ENCODE results near the gene CSF2.

CSF2 gene

GRCh38 chr5:132054697-132055440 is 18.7 kb upstream of the CSF2 start:
- in situ Hi-C loops (cut with HindIII; ENCODE audit: low sequenced_read_pairs) = no loop called here

GRCh38 chr5:132055441-132055807 is 18.2 kb upstream of the CSF2 start:
- in situ Hi-C loops (cut with HindIII; ENCODE audit: low sequenced_read_pairs) = no loop called here

- in situ Hi-C loops (cut with HindIII; ENCODE audit: low sequenced_read_pairs) = no loop called here
Measured at GRCh38 chr5:132055808-132056609, 17.6 kb upstream of the CSF2 start.

- in situ Hi-C loops (cut with HindIII; ENCODE audit: low sequenced_read_pairs) = no loop called here
Measured at GRCh38 chr5:132056610-132057497, 16.7 kb upstream of the CSF2 start.

DNA sequence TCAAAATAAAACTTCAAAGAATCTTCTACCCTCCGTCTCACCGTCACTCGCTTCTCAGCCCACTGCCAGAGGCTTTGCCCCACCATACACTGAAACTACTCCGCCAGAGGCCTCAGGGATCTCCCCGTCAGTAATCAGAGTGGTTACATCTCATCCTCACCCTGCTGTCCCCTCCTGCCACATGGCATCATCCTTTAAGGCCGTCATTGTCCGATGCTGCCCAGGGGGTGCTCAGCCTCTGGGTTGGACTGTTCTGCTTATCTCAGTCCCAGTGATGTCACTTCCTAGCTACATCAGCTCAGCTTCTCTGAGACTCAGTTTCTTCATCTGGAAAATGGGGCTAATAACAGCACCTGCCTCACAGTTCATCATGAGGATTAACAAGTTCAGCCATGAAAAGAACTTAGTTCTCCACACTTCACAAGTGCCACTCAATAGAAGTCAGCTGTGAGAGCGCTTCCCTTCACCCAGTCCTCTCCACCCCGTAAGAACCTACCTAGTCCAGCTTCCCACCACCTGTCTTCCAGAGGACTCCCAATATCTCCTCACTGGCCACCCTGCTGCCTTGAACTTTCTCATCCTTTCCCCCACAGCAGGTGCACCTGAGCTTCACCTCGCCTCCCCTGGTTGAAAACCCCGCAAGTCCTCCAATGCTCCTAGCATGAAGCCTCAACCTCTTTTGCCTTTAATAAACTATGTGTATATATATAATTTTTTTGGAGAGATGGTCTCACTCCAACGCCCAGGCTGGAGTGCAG is 15.9 kb upstream of the CSF2 start:
- in situ Hi-C loops (cut with HindIII; ENCODE audit: low sequenced_read_pairs) = no loop called here

DNA sequence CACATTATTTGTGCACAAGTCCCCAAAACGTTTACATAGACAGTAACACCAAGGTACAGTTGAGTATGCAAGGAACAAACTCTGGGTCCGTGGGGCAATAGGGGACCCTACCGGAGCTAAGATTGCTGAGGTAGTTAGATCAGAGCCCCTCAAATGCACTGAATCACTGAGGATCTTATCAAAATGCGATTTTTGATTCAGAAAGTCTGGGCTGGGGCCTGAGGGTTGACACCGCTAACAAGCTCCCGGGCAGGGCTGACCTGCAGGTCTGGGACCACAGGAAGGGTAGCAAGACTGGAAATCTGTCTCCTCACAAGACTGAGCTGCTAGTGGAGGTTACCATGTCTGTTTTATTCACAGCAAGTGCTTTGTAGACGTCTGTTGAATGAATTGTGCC is 14.9 kb upstream of the CSF2 start:
- in situ Hi-C loops (cut with HindIII; ENCODE audit: low sequenced_read_pairs) = no loop called here

DNA sequence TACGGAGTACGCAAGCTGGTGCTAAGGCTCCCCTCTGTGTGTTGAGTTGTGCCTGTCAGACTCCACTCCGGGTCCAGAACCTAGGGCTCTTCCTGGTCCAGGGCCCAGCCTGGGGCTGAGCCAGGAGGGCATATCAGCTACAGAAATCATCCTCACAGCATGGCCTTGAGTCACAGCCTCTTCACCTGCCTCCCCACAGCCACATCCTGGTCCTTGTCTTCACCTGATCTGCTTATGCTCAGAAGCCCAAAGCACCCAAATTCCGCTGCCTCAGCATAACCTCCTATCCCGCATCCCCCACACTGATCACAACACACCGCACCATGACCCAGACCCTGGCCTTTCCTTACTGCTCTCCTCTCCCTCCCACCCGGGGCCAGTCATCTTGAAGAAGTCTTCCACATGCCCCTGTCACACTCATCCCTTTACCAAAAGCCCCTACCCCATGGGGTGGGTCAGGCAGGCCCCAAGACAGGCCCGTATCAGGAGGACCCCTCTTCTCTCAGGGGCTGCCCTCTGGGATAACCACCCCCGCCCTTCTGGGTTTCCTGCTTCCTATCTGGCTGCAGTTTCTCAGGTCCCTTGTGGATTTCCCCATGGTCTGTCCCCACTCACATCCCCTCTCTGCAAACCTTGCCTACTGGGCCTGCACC is 14.4 kb upstream of the CSF2 start:
- in situ Hi-C loops (cut with HindIII; ENCODE audit: low sequenced_read_pairs) = no loop called here

DNA sequence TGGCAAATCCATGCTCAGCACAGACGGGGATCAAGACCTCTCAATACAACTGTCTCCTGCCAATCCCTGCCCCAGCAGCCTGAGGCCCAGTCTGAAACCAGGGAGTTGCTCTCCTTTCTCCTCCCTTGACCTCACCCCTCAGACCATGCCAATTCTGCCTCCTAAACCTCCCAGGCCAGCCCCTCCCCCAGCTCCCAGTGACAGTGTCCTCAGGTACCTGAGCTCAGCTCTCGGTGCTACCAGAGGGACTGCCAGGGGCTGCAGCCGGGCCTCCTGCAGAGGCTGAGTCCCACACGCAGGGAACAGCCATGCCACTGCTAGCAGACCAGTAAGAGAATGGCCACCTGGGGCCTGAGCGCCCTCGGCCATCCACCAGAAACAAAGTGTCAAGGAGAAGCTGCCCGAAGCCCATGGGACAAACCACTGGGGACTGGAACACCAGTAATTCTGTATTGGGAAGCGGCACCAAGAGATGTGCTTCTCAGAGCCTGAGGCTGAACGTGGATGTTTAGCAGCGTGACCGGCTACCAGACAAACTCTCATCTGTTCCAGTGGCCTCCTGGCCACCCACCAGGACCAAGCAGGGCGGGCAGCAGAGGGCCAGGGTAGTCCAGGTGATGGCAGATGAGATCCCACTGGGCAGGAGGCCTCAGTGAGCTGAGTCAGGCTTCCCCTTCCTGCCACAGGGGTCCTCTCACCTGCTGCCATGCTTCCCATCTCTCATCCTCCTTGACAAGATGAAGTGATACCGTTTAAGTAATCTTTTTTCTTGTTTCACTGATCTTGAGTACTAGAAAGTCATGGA is 13.7 kb upstream of the CSF2 start:
- in situ Hi-C loops (cut with HindIII; ENCODE audit: low sequenced_read_pairs) = no loop called here

- in situ Hi-C loops (cut with HindIII; ENCODE audit: low sequenced_read_pairs) = no loop called here
Measured at GRCh38 chr5:132060501-132061161, 13.0 kb upstream of the CSF2 start, which contains the start of gene IL3. TSS of gene IL3 (plus strand) at chr5:132060655. CDS start at chr5:132060707, 52 bp downstream.

- in situ Hi-C loops (cut with HindIII; ENCODE audit: low sequenced_read_pairs) = no loop called here
Measured at GRCh38 chr5:132063090-132063911, 10.3 kb upstream of the CSF2 start.

DNA sequence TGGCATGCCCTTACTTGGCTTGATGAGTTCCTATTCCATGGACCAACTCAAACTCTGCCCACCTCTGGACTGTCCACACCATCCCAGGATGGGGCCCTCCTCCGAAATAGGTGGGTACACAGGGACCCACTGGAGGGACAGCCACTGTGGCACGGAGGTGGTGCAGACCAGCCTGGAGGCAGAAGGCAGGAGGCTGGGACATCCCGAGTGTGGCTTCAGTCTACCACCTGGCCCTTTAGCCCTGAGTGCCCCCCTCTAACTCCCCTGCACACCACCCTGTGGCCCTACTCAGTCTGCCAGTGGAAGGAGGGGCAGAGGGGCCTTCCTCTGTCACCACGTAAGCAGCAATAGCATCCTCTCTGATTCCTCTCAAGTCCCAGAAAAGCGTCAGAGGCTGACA is 9.4 kb upstream of the CSF2 start:
- in situ Hi-C loops (cut with HindIII; ENCODE audit: low sequenced_read_pairs) = no loop called here

GRCh38 chr5:132064738-132065331 is 8.8 kb upstream of the CSF2 start:
- in situ Hi-C loops (cut with HindIII; ENCODE audit: low sequenced_read_pairs) = no loop called here

DNA sequence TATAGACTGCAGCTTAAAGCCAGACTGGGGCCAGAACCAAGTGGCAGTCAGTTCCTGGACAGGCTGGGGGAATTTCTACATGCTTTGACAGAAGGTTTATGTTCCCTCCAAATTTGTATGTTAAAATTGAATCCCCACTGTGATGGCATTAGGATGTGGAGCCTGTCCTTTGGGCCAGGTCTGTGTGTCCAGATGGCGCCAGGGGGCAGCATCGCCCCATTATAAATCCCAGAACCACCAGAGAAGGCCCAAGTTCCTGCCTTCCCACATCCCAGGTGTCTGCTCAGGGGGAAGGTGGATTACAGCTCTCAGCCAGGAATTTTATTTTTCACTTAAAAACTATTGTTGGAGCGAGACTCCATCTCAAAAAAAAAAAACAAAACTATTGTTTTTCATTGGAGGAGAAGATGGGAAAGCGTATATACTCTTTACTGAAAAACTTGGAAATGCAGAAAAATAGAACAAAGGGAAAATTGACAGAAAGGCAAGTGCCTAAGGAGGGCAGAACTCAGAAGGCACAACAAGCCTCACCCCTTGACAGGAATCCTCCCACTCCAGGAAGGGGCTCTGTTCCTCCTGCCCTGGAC is 8.1 kb upstream of the CSF2 start:
- in situ Hi-C loops (cut with HindIII; ENCODE audit: low sequenced_read_pairs) = no loop called here

DNA sequence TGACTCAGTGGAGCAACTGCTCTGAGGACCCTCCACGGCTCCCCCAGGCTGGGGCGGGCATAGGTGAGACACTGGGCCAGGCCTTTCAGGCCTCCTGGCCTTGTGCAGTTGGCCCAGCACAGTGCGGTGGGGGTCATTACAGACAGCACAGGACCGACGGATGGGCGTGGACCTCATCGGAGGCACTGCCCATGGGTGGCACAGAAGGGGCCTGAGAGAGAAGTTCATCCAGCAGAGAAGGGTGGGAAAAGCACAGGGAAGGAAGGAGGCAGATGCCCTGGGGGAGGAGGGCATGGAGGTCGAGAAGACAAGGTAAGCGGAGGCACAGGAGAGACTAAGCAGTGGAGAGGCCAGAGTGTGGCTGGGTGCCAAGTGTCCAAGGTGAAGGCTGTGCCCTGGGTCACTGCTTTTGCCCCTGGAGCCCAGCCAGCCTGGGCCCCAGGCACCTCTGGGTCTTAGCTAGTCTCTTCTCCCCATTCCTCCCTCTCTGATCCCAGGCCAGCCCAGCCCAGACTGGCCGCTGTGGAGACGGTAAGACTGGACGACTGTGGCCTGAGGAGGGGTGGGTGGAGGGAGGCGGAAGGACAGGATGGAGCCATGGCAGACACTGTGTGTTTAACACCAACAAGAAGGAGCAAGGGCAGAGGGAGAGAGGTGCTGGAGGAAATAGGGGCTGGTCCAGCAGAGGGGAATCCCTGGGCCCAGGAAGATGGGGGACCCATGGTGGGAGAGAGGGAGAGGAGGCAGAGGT is 7.5 kb upstream of the CSF2 start:
- in situ Hi-C loops (cut with HindIII; ENCODE audit: low sequenced_read_pairs) = no loop called here

- in situ Hi-C loops (cut with HindIII; ENCODE audit: low sequenced_read_pairs) = no loop called here
Measured at GRCh38 chr5:132066871-132067270, 6.7 kb upstream of the CSF2 start.

DNA sequence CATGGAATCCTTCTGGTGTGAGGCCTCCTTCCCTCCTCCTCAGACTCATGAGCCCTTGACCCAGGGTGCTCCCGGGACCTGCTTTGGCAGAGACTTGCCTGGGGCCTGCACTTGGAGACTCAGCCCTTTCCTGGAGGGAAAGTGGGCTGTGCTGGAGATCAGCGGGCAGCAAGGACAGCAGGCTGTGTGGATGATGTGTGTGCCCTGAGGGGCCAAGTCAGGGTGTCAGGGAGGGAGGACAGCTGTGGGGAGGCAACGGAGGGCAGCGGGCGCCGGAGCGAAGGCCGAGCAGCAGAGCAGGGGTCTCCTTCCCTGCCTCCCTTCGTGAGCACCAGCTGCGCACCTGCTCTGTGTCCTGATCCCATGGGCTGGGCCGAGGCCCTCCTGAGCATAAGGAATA is 6.1 kb upstream of the CSF2 start:
- in situ Hi-C loops (cut with HindIII; ENCODE audit: low sequenced_read_pairs) = no loop called here

All from endothelial cell of hepatic sinusoid (primary cell).